Ureter (tissue), 1 donor: ENCODE data around the gene ABI2. TPM values are rescaled to one million over a fixed set of nuclear protein-coding genes. Genes with fewer than 3 reads are reported as not detected.

Source experiments
- DNase-seq: peaks from one replicate; pipeline ENCODE4 v3.0.0-alpha.2; 2020; ENCODE audit warnings: low spot score
- total RNA-seq: library from RNA; stranded (reverse); gene quantifications from one replicate; pipeline ENCODE4 v1.2.4, GENCODE V29; 2023
- donor health status: DM: yes; HTN: yes; CAD: no.

ABI2 gene
- total RNA-seq, 1 donor from 2014 or later: 60.2 TPM

- no peak for DNase-seq
Measured at GRCh38 chr2:203480623-203481022, 152.4 kb downstream of the ABI2 start.

DNA sequence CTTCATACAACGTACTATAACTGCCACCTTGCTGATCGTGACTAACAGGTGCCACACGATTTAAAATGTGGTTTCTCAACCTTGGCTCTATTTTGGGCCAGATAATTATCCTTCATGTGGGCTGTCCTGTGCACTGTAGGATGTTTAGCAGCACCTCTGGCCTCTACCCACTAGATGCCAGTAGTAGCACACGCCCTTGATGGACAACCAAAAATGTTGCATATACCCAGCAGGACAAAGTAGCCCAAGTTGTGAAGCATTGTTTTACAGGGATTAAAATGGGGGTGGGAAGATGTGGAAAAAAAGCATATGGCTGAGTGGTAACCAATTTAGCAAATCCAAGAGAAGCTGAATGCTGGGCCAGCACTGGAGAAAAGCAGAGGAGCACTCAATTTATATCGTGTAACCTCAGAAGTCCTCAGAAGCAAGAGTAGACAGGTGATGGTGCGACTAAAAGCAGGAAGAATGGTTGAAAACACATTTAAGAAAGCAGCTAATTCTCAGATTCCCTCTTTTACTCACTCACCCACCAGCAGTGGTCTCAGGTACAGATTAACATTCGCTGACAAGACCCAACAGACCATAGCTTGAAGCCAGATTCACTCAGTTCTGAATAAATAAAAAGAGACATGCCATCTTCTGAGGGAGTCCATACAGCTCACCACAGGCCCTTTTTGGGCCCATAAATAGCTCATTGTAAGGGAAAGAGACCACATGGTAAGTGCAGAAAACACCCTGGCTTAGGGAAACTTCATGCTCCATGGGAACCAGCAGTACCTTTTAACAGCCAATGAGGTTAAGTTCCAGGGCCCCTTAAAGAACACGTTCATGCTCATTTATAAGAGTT, 156.3 kb downstream of the ABI2 start:
- DNase-seq: no peak

DNA sequence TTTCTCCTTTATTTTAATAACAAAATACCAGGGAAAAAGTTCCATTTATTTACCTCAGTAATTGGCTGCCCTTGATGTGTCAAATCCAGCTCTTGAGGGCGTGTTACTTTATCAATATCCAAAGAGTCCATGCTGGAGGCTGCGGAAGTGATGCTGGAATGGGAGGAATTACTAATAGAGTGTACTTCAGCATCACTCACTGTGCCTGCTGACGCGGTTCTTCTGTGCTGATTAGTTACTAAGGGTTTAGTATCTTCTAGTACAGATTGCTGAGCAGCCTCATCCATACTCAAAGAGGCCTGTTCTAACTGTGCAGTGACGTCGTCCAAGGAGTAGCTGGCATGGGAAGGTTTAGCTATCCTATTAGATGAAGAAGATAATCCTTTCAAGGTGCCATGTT, 161.3 kb downstream of the ABI2 start:
- no peak for DNase-seq

- DNase-seq: no peak
Measured at GRCh38 chr2:203490391-203490790, 162.2 kb downstream of the ABI2 start.

DNA sequence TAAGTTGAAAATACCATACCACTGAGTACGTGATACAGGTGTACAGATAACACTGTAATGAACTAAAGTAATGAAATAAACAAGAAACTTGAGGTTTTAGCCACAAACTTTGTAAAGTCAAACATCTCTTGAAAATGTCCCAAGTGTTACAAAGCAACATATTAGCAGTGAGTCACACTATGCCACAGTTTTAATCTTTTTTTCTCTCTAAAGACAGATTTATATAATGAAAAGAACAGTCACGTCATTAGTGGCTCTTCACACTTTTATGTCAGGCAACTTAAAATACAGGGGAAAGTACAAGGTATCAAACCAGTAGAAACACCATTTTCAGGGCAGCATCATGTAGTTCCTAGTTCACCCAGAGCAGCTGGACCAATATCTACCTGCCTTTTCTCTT, 164.8 kb downstream of the ABI2 start:
- no peak for DNase-seq

Other genes with a start within 250 kb of the ABI2 start
- 40.6 TPM for gene CYP20A1, start 89.4 kb upstream of the ABI2 start, total RNA-seq
- 71.6 TPM for gene RAPH1, start 206.9 kb downstream of the ABI2 start, total RNA-seq